ENCODE data around the gene GZF1.

- TF ChIP-seq CTCF (IDR thresholded peaks at IDR 0.05 in 8 of 11, conservative IDR thresholded peaks at IDR 0.05 in 3 of 11) (no peak), POLR2A (IDR thresholded peaks at IDR 0.05) (no peak), POLR2AphosphoS5 (IDR thresholded peaks at IDR 0.05) (no peak)
Observed at GRCh38 chr20:23391707-23392310, 29.8 kb downstream of the GZF1 start.
